ENCODE data around the gene ENTPD7. TPM values are rescaled to one million over a fixed set of nuclear protein-coding genes. Genes with fewer than 3 reads are reported as not detected.

The ENTPD7 gene
- total and polyA plus RNA-seq, 2 of the 8 experiments (the other 6 are each of a cell fraction or from before 2014, with no cell fraction given): 5.0 to 15.6 TPM

DNA sequence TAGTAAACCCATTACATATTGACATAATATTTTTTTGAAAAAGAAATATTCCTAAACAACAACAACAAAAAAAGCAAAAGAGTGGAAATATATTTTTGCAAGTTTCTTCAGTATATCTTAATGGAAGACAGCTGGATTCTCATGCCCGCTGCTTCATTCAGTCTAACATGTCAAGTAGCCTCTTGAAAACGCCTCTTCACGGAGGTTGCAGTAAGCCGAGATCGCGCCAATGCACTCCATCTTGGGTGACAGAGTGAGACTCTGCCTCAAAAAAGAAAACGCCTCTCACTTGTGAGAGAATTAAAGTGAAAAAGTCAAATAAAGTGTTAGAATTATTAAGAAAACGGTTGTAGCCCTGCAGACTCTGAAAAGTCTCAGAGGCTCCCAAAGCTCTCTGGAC is 74.1 kb downstream of the ENTPD7 start:
- CTCF ChIA-PET (ENCODE audit: partially characterized antibody): interaction anchor here (0.6 to 1.9 kb wide), 7 partner anchors 8 to 297 kb away, joined by 3 to 8 read pairs (median 4); no protein-coding TSS in a partner anchor
- DNase-seq (ENCODE audit: low read depth in 1 of 2, low spot score in 2 of 2): no peak

More for the DNA sequence above, 74.1 kb downstream of the ENTPD7 start:
- Histone ChIP-seq H2BK5ac (ENCODE audit: low read depth, low read length) (no peak overlapping the region), H3K4me3 (ENCODE audit: extremely low read depth in 1 of 4, insufficient read depth in 2 of 4, low read depth in 3 of 4, low read length in 4 of 4) (no peak overlapping the region; a peak in 1 of 8 replicates), H3K4me1 (replicated peaks in 1 of 4; ENCODE audit: control insufficient read depth in 3 of 4, insufficient read depth in 4 of 4, low read length in 3 of 4) (no peaks in the 10 kb centered on the region), H3K4ac (replicated peaks; ENCODE audit: insufficient read length, low read depth, low read length) (no peak overlapping the region), H2AFZ (ENCODE audit: low read length) (no peak overlapping the region), H2BK20ac (ENCODE audit: low read length) (no peak overlapping the region), H3K79me2 (ENCODE audit: control insufficient read depth in 1 of 2, insufficient read depth in 2 of 2, low read length in 2 of 2) (peaks cover 0 to 22% of the 10 kb centered on the region in 2 experiments; a peak in 2 of 4 replicates), H3K23ac (ENCODE audit: insufficient read length) (no peak overlapping the region), H3K14ac (ENCODE audit: insufficient read length) (no peak overlapping the region), H4K91ac (replicated peaks; ENCODE audit: insufficient read length, low read length) (no peak overlapping the region), H2BK12ac (ENCODE audit: low read depth, low read length) (no peak overlapping the region), H3K9me3 (ENCODE audit: insufficient read depth in 2 of 2, low read depth in 1 of 2, low read length in 1 of 2) (no peaks in the 10 kb centered on the region), H3K9ac (replicated peaks in 1 of 4; ENCODE audit: extremely low read depth in 1 of 4, low read depth in 3 of 4, low read length in 3 of 4) (no peak overlapping the region; a peak in 1 of 7 replicates), H3K79me1 (ENCODE audit: low read depth, low read length) (peaks cover 2% of the 10 kb centered on the region; the same call in 1 of the 2 replicates), H3K23me2 (ENCODE audit: low read depth, low read length) (no peaks in the 10 kb centered on the region), H4K5ac (ENCODE audit: insufficient read length, low read depth, low read length) (no peak overlapping the region), H3K36me3 (ENCODE audit: control insufficient read depth in 2 of 4, insufficient read depth in 4 of 4, low read length in 3 of 4) (peaks cover 0 to 19% (median 10%) of the 10 kb centered on the region in 4 experiments; a peak in 2 of 8 replicates), H3K27me3 (replicated peaks in 1 of 4; ENCODE audit: control insufficient read depth in 3 of 4, extremely low read depth in 1 of 4, insufficient read depth in 3 of 4, low read length in 3 of 4) (no peaks in the 10 kb centered on the region), H2AK5ac (ENCODE audit: low read depth, low read length) (no peak overlapping the region), H2BK15ac (ENCODE audit: low read length) (no peak overlapping the region), H3K27ac (ENCODE audit: low read depth, low read length) (no peak overlapping the region), H4K20me1 (replicated peaks in 1 of 2; ENCODE audit: control insufficient read depth in 1 of 2, insufficient read depth in 2 of 2, low read length in 2 of 2) (peaks cover 0 to 1% of the 10 kb centered on the region in 2 experiments), H4K8ac (ENCODE audit: extremely low read depth, insufficient read depth, low read length) (no peak overlapping the region), H3K4me2 (ENCODE audit: insufficient read depth in 1 of 2, low read depth in 2 of 2, low read length in 2 of 2) (peak overlapping the region in 1 of 2 experiments; percentile 67; a peak in 1 of 4 replicates), H2BK120ac (replicated peaks; ENCODE audit: low read depth, low read length) (no peak overlapping the region), H3K56ac (replicated peaks; ENCODE audit: insufficient read length, low read depth, low read length) (no peak overlapping the region), H3K18ac (ENCODE audit: extremely low read depth, low read length) (no peak overlapping the region)
- POLR2A ChIA-PET (ENCODE audit: partially characterized antibody): interaction anchor here (0.6 to 2.2 kb wide), 3 partner anchors 19 to 303 kb away, joined by 3 to 11 read pairs (median 9); partner anchors contain the start of gene GOT1
- FAIRE-seq: no peak
- 93% methylated on average over 8 of the region's 8 CpGs; no CpG with 5 or more reads in 1 of the 2 experiments for WGBS, 2 experiments (ENCODE audit: extremely low coverage in 1 of 2, insufficient coverage in 1 of 2, insufficient read length in 1 of 2, insufficient replicate concordance in 2 of 2, low coverage in 1 of 2, low lambda C conversion rate in 2 of 2, missing lambda C conversion rate in 1 of 2)
- TF ChIP-seq NRF1 (IDR thresholded peaks at IDR 0.05; ENCODE audit: low read depth, low read length) (no peak), SP4 (IDR thresholded peaks at IDR 0.05; ENCODE audit: low read length) (no peak), TAF7 (optimal IDR thresholded peaks at IDR 0.05; ENCODE audit: borderline replicate concordance, low read depth, low read length) (no peak), ZNF274 (IDR thresholded peaks at IDR 0.05; ENCODE audit: borderline replicate concordance, extremely low read depth, low read length) (no peak), SP2 (IDR thresholded peaks at IDR 0.05; ENCODE audit: low read length) (no peak), CHD1 (IDR thresholded peaks at IDR 0.05; ENCODE audit: low read depth, low read length) (no peak), SP1 (IDR thresholded peaks at IDR 0.05; ENCODE audit: low read depth, low read length) (no peak)
- TF ChIP-seq, protein P1, sequence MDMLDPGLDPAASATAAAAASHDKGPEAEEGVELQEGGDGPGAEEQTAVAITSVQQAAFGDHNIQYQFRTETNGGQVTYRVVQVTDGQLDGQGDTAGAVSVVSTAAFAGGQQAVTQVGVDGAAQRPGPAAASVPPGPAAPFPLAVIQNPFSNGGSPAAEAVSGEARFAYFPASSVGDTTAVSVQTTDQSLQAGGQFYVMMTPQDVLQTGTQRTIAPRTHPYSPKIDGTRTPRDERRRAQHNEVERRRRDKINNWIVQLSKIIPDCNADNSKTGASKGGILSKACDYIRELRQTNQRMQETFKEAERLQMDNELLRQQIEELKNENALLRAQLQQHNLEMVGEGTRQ (IDR thresholded peaks at IDR 0.05; ENCODE audit: low read length): no peak
